ENCODE measurements around the gene BAHD1.

BAHD1 gene

GRCh38 chr15:40424483-40425115 lies 16.2 kb upstream of the BAHD1 start:
- DNase-seq, result no peak

- DNase-seq, result no peak
These were observed 15.1 kb upstream of the BAHD1 start for GRCh38 chr15:40425681-40426080.

- no peak for DNase-seq
These were observed 13.6 kb upstream of the BAHD1 start for GRCh38 chr15:40427188-40427587.

DNA sequence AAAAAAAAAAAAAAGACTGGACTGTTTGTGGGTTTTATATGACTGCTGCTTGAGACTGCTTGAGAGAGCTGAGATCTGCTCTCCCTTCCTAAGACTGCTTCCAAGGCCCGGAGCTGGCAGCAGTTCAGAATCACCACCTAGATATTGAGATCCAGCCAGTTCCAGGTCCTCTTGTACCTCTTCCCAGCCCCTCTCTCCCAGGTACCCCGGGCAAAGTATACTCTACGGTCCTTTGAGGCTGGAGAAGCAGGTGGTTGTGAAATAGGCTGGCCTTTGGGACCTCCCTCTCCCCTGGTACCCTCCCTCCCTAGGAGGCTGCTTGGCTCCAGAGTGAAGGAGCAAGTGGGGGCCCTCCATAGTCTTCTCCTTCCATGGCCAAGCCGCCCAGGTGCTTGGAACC lies 12.6 kb upstream of the BAHD1 start:
- DNase-seq, result no peak

GRCh38 chr15:40429068-40429710 lies 11.6 kb upstream of the BAHD1 start:
- DNase-seq, result no peak

- DNase-seq, result no peak
These were observed 10.4 kb upstream of the BAHD1 start for GRCh38 chr15:40430271-40430805.

DNA sequence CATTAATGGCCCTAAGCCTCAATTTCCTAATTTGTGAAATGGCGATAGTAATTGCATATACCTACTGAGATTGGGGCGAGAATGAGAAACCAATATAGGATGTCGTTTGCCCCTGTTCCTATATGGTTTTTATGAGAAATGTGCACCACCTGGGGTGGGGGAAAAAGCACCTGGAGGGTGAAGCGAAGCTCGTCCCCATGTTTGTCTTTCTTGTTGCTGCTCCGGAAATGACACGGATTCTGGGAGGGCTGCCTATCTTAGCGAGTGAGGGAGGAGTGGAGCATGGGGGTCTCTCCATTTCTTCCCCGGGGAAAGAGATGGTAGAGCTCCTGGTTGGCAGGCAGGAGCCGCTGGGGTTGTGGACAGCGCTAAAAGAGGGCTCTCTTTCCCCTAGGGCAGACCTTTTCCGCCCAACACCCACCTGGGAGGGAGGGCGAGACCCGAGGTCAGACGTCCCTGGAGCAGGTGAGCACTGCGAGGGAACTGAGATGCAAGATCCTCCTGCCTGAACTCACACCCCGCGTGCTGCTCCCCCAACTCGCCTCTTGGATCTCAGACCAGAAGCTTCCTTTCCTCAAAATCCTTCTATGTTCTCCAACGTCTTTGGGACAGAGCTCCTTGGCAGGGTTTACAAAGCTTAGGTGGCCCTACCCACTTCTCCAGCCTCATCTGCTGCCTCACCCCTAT lies 5.6 kb upstream of the BAHD1 start:
- no peak for DNase-seq

DNA sequence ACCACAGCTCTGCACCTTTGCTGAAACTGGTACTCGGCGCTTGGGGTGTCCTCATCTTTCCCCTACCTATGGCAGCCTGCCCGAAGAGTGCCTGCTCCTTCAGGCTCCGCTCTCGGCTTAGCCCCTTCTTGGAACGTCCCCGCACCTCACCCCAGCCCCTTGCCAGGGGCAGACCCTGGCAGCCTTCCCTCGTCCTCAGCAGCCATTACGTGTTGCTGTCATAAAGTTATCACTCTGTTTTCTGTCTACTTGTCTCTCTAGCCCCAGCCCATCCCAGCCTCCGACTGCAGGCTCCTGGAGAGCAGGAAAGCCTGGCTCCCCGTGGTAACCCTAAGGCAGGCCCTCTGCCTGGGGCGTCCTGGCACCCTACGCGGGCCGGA lies 5.1 kb upstream of the BAHD1 start:
- DNase-seq, result no peak

DNA sequence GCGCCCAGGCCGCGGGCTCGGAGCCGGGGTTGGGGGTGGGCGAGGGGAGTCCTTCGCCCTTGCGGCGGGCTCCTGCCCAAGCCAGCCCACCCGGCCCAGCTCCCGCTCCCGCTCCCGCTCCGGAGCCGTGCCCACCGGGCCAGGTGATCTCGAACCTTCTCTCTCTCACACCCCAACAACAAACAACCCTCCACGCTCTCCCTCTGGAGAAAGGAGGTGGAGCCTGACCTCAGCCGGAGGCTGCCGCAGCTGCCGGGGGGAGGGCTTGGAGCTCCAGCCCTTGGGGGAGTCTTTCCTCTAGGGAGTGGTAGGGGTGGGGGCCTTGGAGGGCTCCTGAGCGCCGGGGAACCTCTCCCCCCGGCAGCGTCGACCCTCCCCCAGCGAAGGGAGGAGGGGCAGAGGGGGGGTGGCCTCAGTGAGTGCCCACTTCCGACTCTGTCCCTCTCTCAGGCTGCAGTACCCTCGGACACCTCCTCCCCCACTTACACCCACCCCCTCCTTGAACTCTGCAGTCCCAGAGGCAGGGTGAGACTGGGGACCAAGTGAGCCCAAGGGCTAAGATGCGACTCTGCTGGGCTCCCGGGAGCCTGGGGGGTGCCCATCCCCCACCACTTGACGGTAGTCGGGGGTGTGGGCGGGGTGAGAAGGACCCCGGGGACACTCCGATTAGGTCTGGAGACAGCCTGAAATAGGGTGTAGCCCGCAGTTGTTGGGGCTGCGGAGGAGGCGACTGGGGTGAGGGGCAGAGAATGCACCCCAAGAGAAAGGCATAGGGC lies 4.4 kb upstream of the BAHD1 start:
- DNase-seq, result peak; percentile 47

DNA sequence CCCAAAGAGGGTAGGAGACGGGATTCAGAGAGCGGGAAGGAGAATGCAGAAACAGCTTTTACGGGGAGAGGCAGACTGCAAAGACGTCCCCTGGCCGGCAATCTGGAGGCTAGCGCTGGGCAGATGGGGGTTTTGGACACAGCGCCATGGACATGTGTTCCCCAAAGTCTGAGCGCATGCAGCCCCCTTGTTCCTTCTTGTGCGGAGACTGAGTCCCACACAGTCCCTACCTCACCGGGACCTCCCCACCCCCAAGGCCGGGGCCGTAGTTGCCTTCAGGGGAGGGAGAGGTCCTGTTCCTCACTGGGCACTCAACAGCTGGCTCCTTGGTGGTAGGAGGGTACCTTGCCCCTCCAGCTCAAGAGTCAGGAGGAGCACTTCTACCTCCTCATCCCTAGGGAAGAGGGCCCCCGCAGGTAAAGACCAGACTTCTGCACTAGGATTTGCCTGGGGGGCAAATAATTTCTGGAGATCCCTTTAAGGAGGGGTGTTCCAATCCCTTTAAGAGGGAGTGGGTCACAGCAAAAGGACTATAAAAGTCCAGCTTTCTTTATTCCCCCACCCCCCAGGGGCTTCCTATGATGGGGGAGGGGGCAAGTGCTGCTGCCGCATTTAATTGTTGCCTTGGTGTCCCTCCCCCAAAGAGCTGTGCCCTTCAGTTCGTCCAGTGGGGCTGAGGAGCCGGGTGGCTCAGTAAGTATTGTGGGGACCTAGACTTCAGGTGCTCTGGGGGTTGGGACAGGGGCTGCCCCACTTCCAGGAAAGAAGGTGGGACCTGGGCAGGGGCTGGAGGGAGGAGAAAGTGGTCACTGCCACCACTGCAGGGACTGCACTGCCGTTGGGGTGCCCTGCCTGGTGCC lies 3.6 kb upstream of the BAHD1 start:
- DNase-seq, result no peak

- DNase-seq, result no peak
These were observed 2.7 kb upstream of the BAHD1 start for GRCh38 chr15:40437752-40438687.

- no peak for DNase-seq
These were observed 2.0 kb upstream of the BAHD1 start for GRCh38 chr15:40438712-40439111.

DNA sequence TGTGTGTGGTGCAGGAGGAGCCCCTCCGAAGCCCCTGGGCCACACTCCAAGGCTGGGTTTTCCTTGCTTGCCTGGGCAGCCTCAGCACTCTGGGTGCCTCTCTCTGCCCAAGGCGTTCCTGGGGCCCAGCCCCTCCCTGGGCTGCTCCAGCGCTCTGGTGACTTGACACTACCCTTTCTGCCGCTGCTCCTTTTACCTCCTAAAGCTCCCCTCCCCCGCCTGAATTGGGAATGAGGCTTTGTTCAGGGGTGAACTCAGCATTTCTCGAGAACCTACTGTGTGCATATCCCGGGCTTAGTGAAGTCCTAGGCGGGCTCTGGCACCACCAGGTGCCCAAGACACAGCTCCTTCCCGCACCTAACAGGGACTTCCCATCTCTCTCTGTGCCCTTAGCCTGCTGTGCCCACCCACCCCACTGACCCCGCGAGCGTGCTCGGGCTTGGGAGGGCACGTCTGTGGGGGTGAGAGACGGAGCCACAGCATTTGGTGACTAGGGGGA lies 1.2 kb upstream of the BAHD1 start:
- DNase-seq, result no peak

DNA sequence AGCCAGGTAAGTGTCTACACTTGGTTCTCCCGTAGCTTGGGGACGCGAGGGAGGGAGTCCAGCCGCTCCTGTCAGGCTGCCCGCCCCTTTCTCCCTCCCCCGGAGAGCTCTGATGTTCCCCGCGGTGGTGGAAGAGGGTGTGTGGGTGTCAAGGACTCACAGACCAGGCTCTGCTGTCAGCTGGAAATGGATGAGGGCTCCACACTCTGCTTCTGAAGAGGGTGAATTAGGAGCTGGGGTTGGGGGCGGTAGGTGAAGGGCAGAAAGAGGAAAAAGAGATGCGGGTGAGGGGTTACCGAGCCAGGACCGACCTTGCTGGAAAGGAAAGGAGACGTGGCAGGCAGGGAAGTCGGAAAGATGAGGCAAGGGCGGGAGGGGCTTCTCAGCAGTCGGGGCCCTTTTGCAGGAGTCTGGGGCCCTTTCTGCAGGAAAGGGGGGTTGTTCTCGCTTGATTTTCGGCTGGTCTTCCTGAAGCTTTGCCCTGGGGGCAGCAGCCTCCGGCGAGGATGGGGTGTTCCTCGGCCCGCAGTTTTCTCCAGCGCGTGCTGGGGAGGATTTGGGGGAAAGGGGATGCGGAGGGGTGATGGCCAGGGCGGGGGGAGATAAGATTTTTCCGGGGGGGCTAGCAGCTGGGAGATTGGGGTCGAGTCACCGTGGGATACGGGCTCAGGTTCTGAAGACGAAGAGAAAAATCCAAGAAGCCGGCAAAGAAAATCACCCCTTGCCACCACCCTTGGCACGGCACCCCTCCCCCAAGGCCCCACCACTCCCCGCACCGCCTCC lies 602 bp upstream of the BAHD1 start:
- DNase-seq, result peak; percentile 53

- DNase-seq, result no peak
These were observed 1.1 kb downstream of the BAHD1 start for GRCh38 chr15:40441565-40442531.

GRCh38 chr15:40443255-40443654 lies 2.5 kb downstream of the BAHD1 start:
- DNase-seq, result no peak

DNA sequence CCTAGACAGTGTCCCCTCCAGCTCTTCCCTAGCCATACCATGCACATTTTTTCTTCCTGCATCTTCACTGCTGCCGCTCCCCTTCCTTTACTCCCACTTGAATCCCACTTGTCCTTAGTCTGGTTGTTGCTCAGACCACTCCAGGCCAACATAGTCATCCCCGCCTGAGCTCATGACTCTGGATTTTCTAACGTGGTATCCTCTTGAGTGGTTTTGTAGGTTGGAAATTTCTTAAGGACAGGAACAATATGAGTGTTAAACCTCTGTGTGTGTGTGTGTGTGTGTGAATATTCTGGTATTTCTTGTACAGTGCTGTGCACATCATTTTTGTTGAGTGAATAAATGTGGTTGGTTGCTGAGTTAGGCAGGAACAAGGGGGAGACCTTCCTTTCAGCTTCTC lies 3.1 kb downstream of the BAHD1 start:
- DNase-seq, result no peak

DNA sequence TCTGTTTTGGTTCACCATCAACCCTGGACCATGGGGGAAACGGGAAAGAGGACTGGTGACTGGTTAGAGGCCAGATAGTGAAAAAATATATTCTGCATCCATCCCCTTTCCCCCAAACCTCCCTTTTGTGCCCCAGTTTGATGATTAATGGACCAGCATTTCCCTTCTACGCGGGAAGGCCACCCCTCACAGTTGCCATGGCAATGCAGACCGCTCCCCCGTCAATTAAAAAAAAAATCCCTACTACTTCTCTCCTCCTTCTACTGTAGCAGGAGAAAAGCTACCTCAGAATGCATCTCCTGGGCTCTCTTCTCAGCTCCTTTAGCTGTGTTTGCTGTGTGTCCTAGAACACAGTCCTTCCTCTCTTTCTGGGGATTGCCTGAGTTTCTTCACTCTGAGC lies 4.0 kb downstream of the BAHD1 start:
- DNase-seq, result no peak

DNA sequence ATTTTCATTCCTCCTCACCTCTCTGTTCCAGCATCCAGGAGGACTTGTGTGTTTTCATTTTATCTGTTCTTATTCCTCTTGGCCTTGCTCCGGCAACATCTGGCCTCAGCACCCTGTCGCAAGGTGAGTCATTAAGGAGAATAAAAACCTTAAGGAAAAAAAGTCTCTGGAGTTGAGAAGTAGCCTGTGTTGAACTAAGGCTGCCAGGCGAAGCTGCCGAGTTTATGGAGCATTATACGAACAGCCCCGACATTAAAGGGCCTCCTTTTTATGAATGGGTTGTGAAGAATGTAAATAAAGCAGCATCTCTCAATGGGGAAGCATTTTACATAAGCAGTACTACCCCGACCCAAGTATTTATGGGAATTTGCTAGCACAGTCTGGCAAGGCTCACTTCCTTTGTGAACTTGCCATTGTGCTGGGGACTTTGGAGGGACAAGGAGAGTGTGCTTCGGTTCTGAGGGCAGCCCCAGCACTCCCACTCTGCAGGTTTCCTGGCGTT lies 4.7 kb downstream of the BAHD1 start:
- no peak for DNase-seq

All from left hindlimb (tissue), 1 donor.